Naive B cell (primary cell): Measurements from ENCODE around the gene E2F6. TPM values are rescaled to one million over a fixed set of nuclear protein-coding genes. Genes with fewer than 3 reads are reported as not detected.
A peak's percentile ranks its signal among the peaks of the same experiment; 100 is the strongest.

ENCODE experiments used
- ATAC-seq, 2 donors: fragments of 150-1000 bp; cut with Tn5 transposase; 2 replicates each; pipeline ENCODE4 v1.10.0; 2021; ENCODE audit warnings: low read depth in 2 of 2, mild to moderate bottlenecking in 2 of 2, moderate library complexity in 2 of 2
- DNase-seq: peaks from one replicate; pipeline ENCODE4 v3.0.0; 2022
- H3K27ac Mint-ChIP-seq, 6 donors: one replicate each; pipeline ENCODE4 v1.8.0; 2020 to 2022; ENCODE audit warnings: mild to moderate bottlenecking in 6 of 6, mixed read lengths in 6 of 6, moderate library complexity in 5 of 6, inconsistent platforms in 2 of 6
- H3K27me3 Mint-ChIP-seq, 3 donors: one replicate each; pipeline ENCODE4 v1.8.0; 2021 to 2022; ENCODE audit warnings: mixed read lengths in 3 of 3, mild to moderate bottlenecking in 1 of 3
- H3K36me3 Mint-ChIP-seq, 2 donors: one replicate each; pipeline ENCODE4 v1.8.0; 2020 to 2022; ENCODE audit warnings: mixed read lengths in 2 of 2, inconsistent platforms in 1 of 2, mild to moderate bottlenecking in 1 of 2
- H3K4me1 Mint-ChIP-seq, 3 donors: one replicate each; pipeline ENCODE4 v1.8.0; 2020 to 2022; ENCODE audit warnings: mixed read lengths in 3 of 3, inconsistent platforms in 1 of 3, mild to moderate bottlenecking in 1 of 3, moderate library complexity in 1 of 3
- H3K4me3 Mint-ChIP-seq, 8 donors: one replicate each; pipeline ENCODE4 v1.8.0; 2020 to 2022; ENCODE audit warnings: mild to moderate bottlenecking in 8 of 8, mixed read lengths in 8 of 8, moderate library complexity in 8 of 8, inconsistent platforms in 2 of 8
- H3K9me3 Mint-ChIP-seq, 7 donors: one replicate each; pipeline ENCODE4 v1.8.0; 2020 to 2022; ENCODE audit warnings: mixed read lengths in 7 of 7, mild to moderate bottlenecking in 5 of 7, inconsistent platforms in 2 of 7, moderate library complexity in 1 of 7
- polyA plus RNA-seq, 6 donors: library from polyadenylated mRNA; unstranded; fragments of 300-500 nt; fragmentation: Illumina TruSeq; gene quantifications; one replicate each; pipeline ENCODE4 v1.2.3, GENCODE V29; 2021; ENCODE audit warnings: low read depth in 6 of 6

E2F6 gene
- 10 to 100 TPM in 1 of 6 donors, 1 to 10 TPM in 5; 1.9 to 11.0 (median 2.9) TPM for polyA plus RNA-seq

- peak; percentile 76 to 79 for ATAC-seq
- H3K27ac Mint-ChIP-seq: peak within 1 kb of the TSS; percentile 77 to 95 (median 94)
- H3K4me3 Mint-ChIP-seq: peak within 1 kb of the TSS; percentile 91 to 98 (median 97)
- peak; percentile 83 for DNase-seq
- no peaks in the 10 kb centered on the region for H3K9me3 Mint-ChIP-seq
- H3K4me1 Mint-ChIP-seq: peaks cover 15 to 34% (median 29%) of the 10 kb centered on the region in 3 donors
- H3K36me3 Mint-ChIP-seq: no peaks in the 10 kb centered on the region
- H3K27me3 Mint-ChIP-seq: no peaks in the 10 kb centered on the region
Measured at GRCh38 chr2:11465485-11466306, at the start of gene E2F6. Gene E2F6, minus strand, starts transcription at chr2:11466161. Its CDS starts 282 bp downstream, at chr2:11465879.

- no peak overlapping the region for H3K4me3 Mint-ChIP-seq
- DNase-seq: no peak
- no peak for ATAC-seq
- H3K36me3 Mint-ChIP-seq: peaks cover 0 to 5% of the 10 kb centered on the region in 2 donors
- H3K27ac Mint-ChIP-seq: no peak overlapping the region
- peaks cover 32 to 36% (median 34%) of the 10 kb centered on the region in 3 donors for H3K27me3 Mint-ChIP-seq
- no peaks in the 10 kb centered on the region for H3K4me1 Mint-ChIP-seq
- H3K9me3 Mint-ChIP-seq: peaks cover 2 to 23% (median 11%) of the 10 kb centered on the region in 7 donors
Measured at GRCh38 chr2:11515490-11515981, 49.6 kb upstream of the E2F6 start.

- DNase-seq (no peak), ATAC-seq (no peak)
- no peaks in the 10 kb centered on the region for H3K36me3 Mint-ChIP-seq
- H3K4me3 Mint-ChIP-seq: no peak overlapping the region
- no peaks in the 10 kb centered on the region for H3K4me1 Mint-ChIP-seq
- H3K9me3 Mint-ChIP-seq: peaks cover 0 to 17% (median 4%) of the 10 kb centered on the region in 7 donors
- H3K27ac Mint-ChIP-seq: no peak overlapping the region
- H3K27me3 Mint-ChIP-seq: peaks cover 32 to 35% (median 34%) of the 10 kb centered on the region in 3 donors
Measured at GRCh38 chr2:11514904-11515303, 48.9 kb upstream of the E2F6 start.

GRCh38 chr2:11514081-11514730 is 48.2 kb upstream of the E2F6 start:
- Mint-ChIP-seq H3K9me3 (peaks cover 0 to 13% (median 2%) of the 10 kb centered on the region in 7 donors), H3K4me3 (no peak overlapping the region), H3K27ac (no peak overlapping the region), H3K36me3 (no peaks in the 10 kb centered on the region), H3K27me3 (peaks cover 32 to 38% (median 35%) of the 10 kb centered on the region in 3 donors), H3K4me1 (no peaks in the 10 kb centered on the region)
- no peak for ATAC-seq
- DNase-seq: no peak

GRCh38 chr2:11513319-11513718 is 47.4 kb upstream of the E2F6 start:
- H3K4me1 Mint-ChIP-seq: no peaks in the 10 kb centered on the region
- no peak overlapping the region for H3K27ac Mint-ChIP-seq
- H3K27me3 Mint-ChIP-seq: peaks cover 32 to 38% (median 35%) of the 10 kb centered on the region in 3 donors
- ATAC-seq (no peak), DNase-seq (no peak)
- H3K4me3 Mint-ChIP-seq: no peak overlapping the region
- no peaks in the 10 kb centered on the region for H3K36me3 Mint-ChIP-seq
- H3K9me3 Mint-ChIP-seq: peaks cover 0 to 5% (median 0%) of the 10 kb centered on the region in 7 donors

GRCh38 chr2:11512431-11512830 is 46.5 kb upstream of the E2F6 start:
- Mint-ChIP-seq H3K4me1 (no peaks in the 10 kb centered on the region), H3K9me3 (peaks cover 0 to 2% (median 0%) of the 10 kb centered on the region in 7 donors), H3K36me3 (no peaks in the 10 kb centered on the region), H3K27me3 (peaks cover 30 to 37% (median 32%) of the 10 kb centered on the region in 3 donors), H3K4me3 (no peak overlapping the region), H3K27ac (no peak overlapping the region)
- ATAC-seq: no peak
- DNase-seq: no peak

- no peak for DNase-seq
- no peaks in the 10 kb centered on the region for H3K36me3 Mint-ChIP-seq
- H3K27ac Mint-ChIP-seq: no peak overlapping the region
- peaks cover 0 to 3% (median 1%) of the 10 kb centered on the region in 7 donors for H3K9me3 Mint-ChIP-seq
- H3K4me3 Mint-ChIP-seq: no peak overlapping the region
- no peak for ATAC-seq
- peaks cover 20 to 36% (median 28%) of the 10 kb centered on the region in 3 donors for H3K27me3 Mint-ChIP-seq
- H3K4me1 Mint-ChIP-seq: no peaks in the 10 kb centered on the region
Measured at GRCh38 chr2:11509657-11510360, 43.8 kb upstream of the E2F6 start.

- no peak for ATAC-seq
- Mint-ChIP-seq H3K4me1 (no peaks in the 10 kb centered on the region), H3K36me3 (no peaks in the 10 kb centered on the region), H3K4me3 (no peak overlapping the region), H3K9me3 (peaks cover 1 to 12% (median 6%) of the 10 kb centered on the region in 7 donors), H3K27me3 (peaks cover 25 to 35% (median 26%) of the 10 kb centered on the region in 3 donors), H3K27ac (no peak overlapping the region)
- no peak for DNase-seq
Measured at GRCh38 chr2:11508279-11508678, 42.3 kb upstream of the E2F6 start.

GRCh38 chr2:11507517-11507916 is 41.6 kb upstream of the E2F6 start:
- ATAC-seq: no peak
- Mint-ChIP-seq H3K36me3 (no peaks in the 10 kb centered on the region), H3K4me3 (no peak overlapping the region), H3K27me3 (peaks cover 25 to 42% (median 33%) of the 10 kb centered on the region in 3 donors), H3K9me3 (peaks cover 4 to 19% (median 7%) of the 10 kb centered on the region in 7 donors), H3K27ac (no peak overlapping the region), H3K4me1 (no peaks in the 10 kb centered on the region)
- DNase-seq: no peak

- H3K4me1 Mint-ChIP-seq: no peaks in the 10 kb centered on the region
- H3K36me3 Mint-ChIP-seq: no peaks in the 10 kb centered on the region
- no peak overlapping the region for H3K4me3 Mint-ChIP-seq
- peaks cover 4 to 19% (median 9%) of the 10 kb centered on the region in 7 donors for H3K9me3 Mint-ChIP-seq
- no peak for ATAC-seq
- H3K27me3 Mint-ChIP-seq: peaks cover 21 to 41% (median 35%) of the 10 kb centered on the region in 3 donors
- no peak for DNase-seq
- H3K27ac Mint-ChIP-seq: no peak overlapping the region
Measured at GRCh38 chr2:11506611-11506969, 40.6 kb upstream of the E2F6 start.

- H3K9me3 Mint-ChIP-seq: peaks cover 4 to 19% (median 9%) of the 10 kb centered on the region in 7 donors
- H3K27ac Mint-ChIP-seq: no peak overlapping the region
- no peak for ATAC-seq
- no peak for DNase-seq
- H3K4me3 Mint-ChIP-seq: no peak overlapping the region
- H3K36me3 Mint-ChIP-seq: no peaks in the 10 kb centered on the region
- peaks cover 25 to 36% (median 30%) of the 10 kb centered on the region in 3 donors for H3K27me3 Mint-ChIP-seq
- peaks cover 0 to 2% (median 0%) of the 10 kb centered on the region in 3 donors for H3K4me1 Mint-ChIP-seq
Measured at GRCh38 chr2:11505652-11506610, 40.0 kb upstream of the E2F6 start.

- no peak overlapping the region for H3K27ac Mint-ChIP-seq
- H3K36me3 Mint-ChIP-seq: no peaks in the 10 kb centered on the region
- H3K27me3 Mint-ChIP-seq: peaks cover 28 to 46% (median 45%) of the 10 kb centered on the region in 3 donors
- DNase-seq (no peak), ATAC-seq (no peak)
- H3K9me3 Mint-ChIP-seq: peaks cover 4 to 19% (median 9%) of the 10 kb centered on the region in 7 donors
- H3K4me3 Mint-ChIP-seq: no peak overlapping the region
- peaks cover 2 to 4% (median 4%) of the 10 kb centered on the region in 3 donors for H3K4me1 Mint-ChIP-seq
Measured at GRCh38 chr2:11503354-11503927, 37.5 kb upstream of the E2F6 start.
